ENCODE results near the gene TMEM131.
"Not testable (repeated sequence)": the region's sequence is repeated elsewhere in the genome, so short reads cannot be mapped to it uniquely, and the experiment has no call there.

Gene TMEM131

GRCh38 chr2:97918818-97919217, 76.9 kb downstream of the TMEM131 start:
- Histone ChIP-seq H3K4me3 (ENCODE audit: low read depth, low read length) (no peak overlapping the region), H3K36me3 (ENCODE audit: control insufficient read depth in 2 of 2, insufficient read depth in 1 of 2, low read length in 2 of 2) (no peaks in the 10 kb centered on the region; a peak in 1 of 3 replicates), H3K4me1 (ENCODE audit: control insufficient read depth, insufficient read depth, low read length) (no peaks in the 10 kb centered on the region; the same call in 1 of the 2 replicates), H3K27ac (ENCODE audit: extremely low read depth, low read depth, low read length) (no peak overlapping the region), H3K9me3 (ENCODE audit: control insufficient read depth, insufficient read depth, low read depth, low read length) (no peaks in the 10 kb centered on the region)
- CTCF ChIA-PET = interaction anchor here (0.6 to 0.7 kb wide), 2 partner anchors 118 to 151 kb away, joined by 3 read pairs; no protein-coding TSS in a partner anchor
- POLR2A ChIA-PET = no interaction called here
- no peak for TF ChIP-seq ZNF350 (tag by site-specific recombination; IDR thresholded peaks at IDR 0.05)
- TF ChIP-seq AEBP2 (tag by site-specific recombination; IDR thresholded peaks at IDR 0.05; ENCODE audit: borderline replicate concordance) = no peak
- no peak for TF ChIP-seq RBAK (tag by site-specific recombination; IDR thresholded peaks at IDR 0.05)
- no peak for TF ChIP-seq ZNF768 (tag by site-specific recombination; IDR thresholded peaks at IDR 0.05)
- no peak for TF ChIP-seq PRDM10 (tag by site-specific recombination; IDR thresholded peaks at IDR 0.05)
- no peak for TF ChIP-seq ZBTB10 (tag by site-specific recombination; IDR thresholded peaks at IDR 0.05)
- no peak for TF ChIP-seq ZFP41 (tag by site-specific recombination; IDR thresholded peaks at IDR 0.05; ENCODE audit: borderline replicate concordance)
- no peak for TF ChIP-seq HOXD13 (CRISPR knock-in tag; IDR thresholded peaks at IDR 0.05; ENCODE audit: borderline replicate concordance)
- TF ChIP-seq ZNF580 (tag by site-specific recombination; IDR thresholded peaks at IDR 0.05) = no peak
- TF ChIP-seq ZNF501 (tag by site-specific recombination; IDR thresholded peaks at IDR 0.05) = no peak

- H3K27ac ChIP-seq (ENCODE audit: extremely low read depth, low read depth, low read length); H3K9me3 ChIP-seq (ENCODE audit: control insufficient read depth, insufficient read depth, low read depth, low read length); H3K4me3 ChIP-seq (ENCODE audit: low read depth, low read length); H3K4me1 ChIP-seq (ENCODE audit: control insufficient read depth, insufficient read depth, low read length); POLR2A ChIA-PET; H3K36me3 ChIP-seq (ENCODE audit: control insufficient read depth in 2 of 2, insufficient read depth in 1 of 2, low read length in 2 of 2): not testable (repeated sequence)
- CTCF ChIA-PET = interaction anchor here (1.2 kb wide), 1 partner anchor 13 kb away, joined by 3 read pairs; no protein-coding TSS in a partner anchor
Measured at GRCh38 chr2:97917668-97918067, 78.1 kb downstream of the TMEM131 start.

- CTCF ChIA-PET = no interaction called here
- POLR2A ChIA-PET = no interaction called here
- TF ChIP-seq ZNF426 (tag by site-specific recombination; IDR thresholded peaks at IDR 0.05) (no peak), BCL6B (tag by site-specific recombination; IDR thresholded peaks at IDR 0.05) (no peak), ZNF555 (tag by site-specific recombination; conservative IDR thresholded peaks at IDR 0.05) (no peak), REST (tag by site-specific recombination; IDR thresholded peaks at IDR 0.05) (no peak), ZNF548 (tag by site-specific recombination; IDR thresholded peaks at IDR 0.05) (no peak), ZBTB20 (tag by site-specific recombination; IDR thresholded peaks at IDR 0.05) (no peak), ZNF202 (tag by site-specific recombination; IDR thresholded peaks at IDR 0.05; ENCODE audit: borderline replicate concordance) (no peak)
Measured at GRCh38 chr2:97914691-97915213, 81.0 kb downstream of the TMEM131 start.

More at GRCh38 chr2:97914691-97915213, 81.0 kb downstream of the TMEM131 start:
- H3K36me3 ChIP-seq (ENCODE audit: control insufficient read depth in 2 of 2, insufficient read depth in 1 of 2, low read length in 2 of 2) = peaks cover 0 to 4% of the 10 kb centered on the region in 2 experiments; a peak in 1 of 3 replicates
- no peak overlapping the region for H3K27ac ChIP-seq (ENCODE audit: extremely low read depth, low read depth, low read length)
- no peaks in the 10 kb centered on the region; the same call in 1 of the 2 replicates for H3K4me1 ChIP-seq (ENCODE audit: control insufficient read depth, insufficient read depth, low read length)
- no peak overlapping the region for H3K4me3 ChIP-seq (ENCODE audit: low read depth, low read length)
- H3K9me3 ChIP-seq (ENCODE audit: control insufficient read depth, insufficient read depth, low read depth, low read length) = no peaks in the 10 kb centered on the region

All from HEK293 (cell line).